ENCODE data around the gene ATP6V1B1.

ATP6V1B1 gene

GRCh38 chr2:70942396-70943204, 6.9 kb downstream of the ATP6V1B1 start:
- no peak for DNase-seq (ENCODE audit: low read depth, low spot score)
- no peak overlapping the region for H3K27ac ChIP-seq

- DNase-seq (ENCODE audit: low read depth, low spot score): no peak
- no peak overlapping the region for H3K27ac ChIP-seq
Observed at GRCh38 chr2:70943205-70943871, 7.6 kb downstream of the ATP6V1B1 start.

GRCh38 chr2:70944111-70944690, 8.5 kb downstream of the ATP6V1B1 start:
- no peak for DNase-seq (ENCODE audit: low read depth, low spot score)
- H3K27ac ChIP-seq: no peak overlapping the region

GRCh38 chr2:70946832-70947442, 11.2 kb downstream of the ATP6V1B1 start:
- no peak for DNase-seq (ENCODE audit: low read depth, low spot score)
- no peak overlapping the region for H3K27ac ChIP-seq

DNA sequence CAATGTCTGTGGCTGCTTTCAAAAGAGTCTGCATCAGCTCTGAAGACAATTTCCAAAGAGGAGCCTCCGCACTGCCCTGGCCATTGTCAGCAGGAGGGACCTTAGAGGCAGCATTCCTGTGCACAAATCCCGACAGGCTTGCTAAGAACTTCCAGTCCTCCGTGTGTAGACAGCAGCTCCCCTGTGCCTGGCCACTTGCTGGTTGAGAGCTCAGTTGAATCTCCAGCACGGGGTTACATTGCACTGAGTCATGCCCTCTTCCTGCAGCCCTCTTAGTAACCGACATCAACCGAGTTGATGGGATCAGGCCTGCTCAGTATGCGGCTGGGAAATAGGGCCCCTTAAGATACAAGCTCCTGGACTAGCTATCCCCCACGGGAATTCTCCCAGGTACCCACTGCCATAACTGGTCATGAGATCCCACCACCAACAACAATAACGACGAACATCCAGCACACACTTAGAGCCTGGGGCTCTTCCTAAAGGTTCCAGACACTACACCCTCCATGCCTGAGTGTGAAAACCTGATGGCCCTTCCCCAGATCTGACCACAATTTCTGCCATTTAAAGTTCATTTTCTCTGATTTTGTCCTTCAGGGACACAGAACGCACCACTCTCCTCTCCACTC, 12.0 kb downstream of the ATP6V1B1 start:
- no peak for DNase-seq (ENCODE audit: low read depth, low spot score)
- no peak overlapping the region for H3K27ac ChIP-seq

DNA sequence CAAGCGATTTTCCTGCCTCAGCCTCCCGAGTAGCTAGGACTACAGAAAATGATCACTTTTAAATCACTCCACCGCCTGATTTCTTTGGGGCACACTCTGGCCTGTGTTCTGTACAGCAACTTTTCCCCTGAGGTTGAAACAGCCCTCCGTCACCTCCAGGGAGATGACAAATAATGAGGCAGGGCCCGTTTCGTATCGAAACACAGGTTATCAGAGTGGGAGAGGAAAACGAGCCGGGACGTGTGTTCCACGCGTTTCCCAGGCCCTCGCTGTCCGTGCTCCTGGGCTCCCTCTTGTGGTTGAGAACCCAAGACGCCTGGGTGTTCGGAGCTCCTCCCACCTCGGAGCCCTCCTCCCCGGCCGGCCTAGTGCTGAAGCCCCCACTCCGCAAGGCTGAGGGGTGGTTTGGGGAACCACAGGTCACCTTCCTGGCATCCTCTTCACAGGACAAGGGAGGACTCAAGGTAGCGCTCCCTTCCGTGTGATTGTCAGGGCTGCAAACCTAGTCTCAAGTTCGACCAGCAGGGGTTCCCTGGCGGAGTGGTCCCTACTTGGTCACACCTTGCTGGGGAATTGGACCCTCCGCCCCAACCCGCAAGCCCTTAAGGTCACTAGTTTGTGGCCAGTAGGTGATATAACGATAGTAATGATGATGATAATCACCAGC, 12.8 kb downstream of the ATP6V1B1 start:
- H3K27ac ChIP-seq: no peak overlapping the region
- no peak for DNase-seq (ENCODE audit: low read depth, low spot score)

DNA sequence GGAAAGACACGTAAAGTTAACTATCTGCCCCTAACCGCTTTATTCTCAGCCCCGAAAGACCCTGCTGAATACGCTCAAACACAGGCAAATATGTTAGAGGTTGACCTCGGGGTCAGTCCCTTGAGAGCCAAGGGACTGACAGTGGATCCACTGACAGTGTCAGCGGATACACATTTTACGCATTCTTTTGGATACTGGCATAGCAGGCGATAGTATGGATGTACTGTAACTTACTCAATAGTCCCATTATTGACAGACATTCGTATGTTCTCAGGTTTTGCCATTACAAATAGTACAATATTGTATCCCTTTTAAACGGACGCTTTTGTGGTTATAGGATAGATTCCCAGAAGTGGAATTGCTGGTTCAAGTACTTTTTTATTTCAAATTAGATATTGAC, 13.4 kb downstream of the ATP6V1B1 start:
- no peak for DNase-seq (ENCODE audit: low read depth, low spot score)
- no peak overlapping the region for H3K27ac ChIP-seq

DNA sequence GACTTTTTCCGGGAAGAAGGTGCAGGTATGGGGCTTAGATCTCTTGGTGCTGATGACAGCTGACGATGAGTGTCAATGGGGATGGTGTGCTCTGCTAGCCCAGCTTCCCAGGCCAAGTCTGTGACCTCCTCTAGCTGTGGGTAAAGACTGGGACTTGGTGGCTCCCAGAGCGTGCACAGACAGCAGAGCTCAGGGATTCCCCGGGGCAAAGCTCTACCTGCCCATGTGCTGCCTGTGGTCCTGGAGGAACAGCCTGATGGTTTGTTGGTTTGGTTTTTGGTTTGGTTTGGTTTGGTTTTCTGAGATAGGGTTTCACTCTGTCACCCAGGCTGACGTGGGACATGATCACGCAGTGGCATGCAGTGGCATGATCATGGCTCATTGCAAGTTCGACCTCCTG, 19.2 kb downstream of the ATP6V1B1 start:
- no peak overlapping the region for H3K27ac ChIP-seq
- DNase-seq (ENCODE audit: low read depth, low spot score): no peak

GRCh38 chr2:70956141-70956540, 20.4 kb downstream of the ATP6V1B1 start:
- no peak for DNase-seq (ENCODE audit: low read depth, low spot score)
- H3K27ac ChIP-seq: no peak overlapping the region

DNA sequence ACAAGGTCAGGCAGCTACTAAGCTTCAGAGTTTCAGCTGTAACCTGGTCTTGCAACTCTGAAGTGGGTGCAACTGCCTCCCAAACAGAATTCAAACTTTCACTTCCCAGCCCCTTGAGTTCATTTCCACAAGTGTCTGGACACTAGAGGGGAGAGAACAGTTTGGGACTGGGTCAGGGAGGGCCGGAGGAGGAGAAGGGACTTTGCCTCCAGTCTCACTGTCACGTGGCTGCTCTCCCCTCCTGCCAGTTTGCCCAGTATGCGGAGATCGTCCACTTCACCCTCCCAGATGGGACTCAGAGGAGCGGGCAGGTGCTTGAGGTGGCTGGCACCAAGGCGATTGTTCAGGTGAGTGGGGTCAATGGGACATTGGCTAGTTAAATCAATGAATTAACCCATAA, 22.1 kb downstream of the ATP6V1B1 start:
- DNase-seq (ENCODE audit: low read depth, low spot score): no peak
- H3K27ac ChIP-seq: no peak overlapping the region

DNA sequence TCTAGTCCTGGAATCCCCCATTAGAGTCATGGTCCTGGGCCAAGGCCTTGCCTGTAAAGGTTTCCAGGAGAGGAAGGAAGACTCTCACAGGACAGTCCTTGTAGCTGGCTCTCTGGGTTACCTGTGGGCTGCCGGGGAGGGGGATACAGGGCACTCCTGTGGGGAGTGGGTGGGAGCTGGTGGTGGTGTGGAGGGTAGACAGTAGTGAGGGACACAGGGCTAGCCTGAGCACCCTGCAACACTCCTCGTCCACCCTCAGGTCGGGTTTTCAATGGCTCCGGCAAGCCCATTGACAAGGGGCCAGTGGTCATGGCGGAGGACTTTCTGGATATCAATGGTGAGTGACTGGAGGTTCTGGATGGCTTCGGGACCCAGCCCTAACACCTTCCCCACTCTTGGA, 23.1 kb downstream of the ATP6V1B1 start:
- H3K27ac ChIP-seq: no peak overlapping the region
- DNase-seq (ENCODE audit: low read depth, low spot score): no peak

GRCh38 chr2:70959271-70959761, 23.6 kb downstream of the ATP6V1B1 start:
- no peak for DNase-seq (ENCODE audit: low read depth, low spot score)
- H3K27ac ChIP-seq: no peak overlapping the region

GRCh38 chr2:70959851-70960832, 24.4 kb downstream of the ATP6V1B1 start:
- DNase-seq (ENCODE audit: low read depth, low spot score): no peak
- no peak overlapping the region for H3K27ac ChIP-seq

GRCh38 chr2:70960833-70961647, 25.3 kb downstream of the ATP6V1B1 start:
- no peak for DNase-seq (ENCODE audit: low read depth, low spot score)
- H3K27ac ChIP-seq: no peak overlapping the region

GRCh38 chr2:70961648-70961994, 25.9 kb downstream of the ATP6V1B1 start:
- no peak for DNase-seq (ENCODE audit: low read depth, low spot score)
- no peak overlapping the region for H3K27ac ChIP-seq

GRCh38 chr2:70962211-70962884, 26.6 kb downstream of the ATP6V1B1 start:
- no peak for DNase-seq (ENCODE audit: low read depth, low spot score)
- no peak overlapping the region for H3K27ac ChIP-seq
